AG10803 (cell line): ENCODE results near the gene ADM2.

ENCODE experiments used
- DNase-seq: peaks from one replicate; pipeline ENCODE4 v3.0.0; 2010; ENCODE audit warnings: low read depth
- H3K4me3 ChIP-seq: 2 replicates; pipeline ENCODE4 v1.5.1; 2011; ENCODE audit warnings: mild to moderate bottlenecking, low read length, control low read depth
- CTCF ChIP-seq: conservative IDR thresholded peaks from 2 replicates; pipeline ENCODE4 v1.5.1; 2011; ENCODE audit warnings: mild to moderate bottlenecking, low read length, control low read depth, inconsistent platforms

Gene ADM2

DNA sequence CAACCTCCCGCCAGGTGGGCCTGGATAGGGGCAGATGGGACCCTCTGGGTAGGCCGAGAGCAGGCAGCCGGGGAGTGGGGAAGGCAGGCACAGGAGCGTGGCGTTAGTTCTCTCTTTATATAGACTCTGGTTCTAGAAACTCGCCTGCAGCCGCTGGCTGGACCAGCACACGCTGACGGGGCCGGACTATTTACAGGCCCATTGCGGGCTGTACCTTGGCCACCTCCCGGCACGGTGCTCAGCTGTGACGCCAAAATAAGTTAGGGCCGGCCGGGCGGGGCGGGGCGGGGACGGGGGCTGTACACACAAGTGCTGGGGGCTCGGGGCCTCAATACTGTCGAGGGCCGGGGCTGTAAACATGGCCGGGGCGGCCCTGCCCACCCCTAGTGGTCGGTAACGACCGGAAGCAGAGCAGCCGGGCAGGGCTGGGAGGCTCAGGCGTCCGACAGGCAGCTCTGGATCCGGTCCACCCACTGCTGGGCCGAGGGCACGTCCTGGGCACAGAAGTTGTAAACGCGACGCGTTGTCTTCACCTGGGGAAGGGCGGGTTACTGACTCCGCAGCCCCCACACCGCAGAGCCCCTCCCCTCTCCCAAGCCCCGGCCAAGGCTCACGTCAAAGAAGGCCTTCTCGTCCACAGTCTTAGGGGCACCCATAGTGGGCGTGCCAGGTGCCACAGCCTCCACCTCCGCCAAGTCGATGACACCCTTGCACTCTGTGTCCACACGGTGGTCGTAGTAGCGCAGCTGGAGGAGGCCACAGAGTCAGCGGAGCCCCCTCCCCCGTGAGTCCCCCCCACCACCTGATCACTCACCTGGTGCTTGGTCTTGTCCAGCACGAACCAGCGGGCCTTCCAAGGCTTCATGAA, 34.4 kb upstream of the ADM2 start:
- no peak for DNase-seq
- TF ChIP-seq CTCF = no peak
- H3K4me3 ChIP-seq = no peak overlapping the region

DNA sequence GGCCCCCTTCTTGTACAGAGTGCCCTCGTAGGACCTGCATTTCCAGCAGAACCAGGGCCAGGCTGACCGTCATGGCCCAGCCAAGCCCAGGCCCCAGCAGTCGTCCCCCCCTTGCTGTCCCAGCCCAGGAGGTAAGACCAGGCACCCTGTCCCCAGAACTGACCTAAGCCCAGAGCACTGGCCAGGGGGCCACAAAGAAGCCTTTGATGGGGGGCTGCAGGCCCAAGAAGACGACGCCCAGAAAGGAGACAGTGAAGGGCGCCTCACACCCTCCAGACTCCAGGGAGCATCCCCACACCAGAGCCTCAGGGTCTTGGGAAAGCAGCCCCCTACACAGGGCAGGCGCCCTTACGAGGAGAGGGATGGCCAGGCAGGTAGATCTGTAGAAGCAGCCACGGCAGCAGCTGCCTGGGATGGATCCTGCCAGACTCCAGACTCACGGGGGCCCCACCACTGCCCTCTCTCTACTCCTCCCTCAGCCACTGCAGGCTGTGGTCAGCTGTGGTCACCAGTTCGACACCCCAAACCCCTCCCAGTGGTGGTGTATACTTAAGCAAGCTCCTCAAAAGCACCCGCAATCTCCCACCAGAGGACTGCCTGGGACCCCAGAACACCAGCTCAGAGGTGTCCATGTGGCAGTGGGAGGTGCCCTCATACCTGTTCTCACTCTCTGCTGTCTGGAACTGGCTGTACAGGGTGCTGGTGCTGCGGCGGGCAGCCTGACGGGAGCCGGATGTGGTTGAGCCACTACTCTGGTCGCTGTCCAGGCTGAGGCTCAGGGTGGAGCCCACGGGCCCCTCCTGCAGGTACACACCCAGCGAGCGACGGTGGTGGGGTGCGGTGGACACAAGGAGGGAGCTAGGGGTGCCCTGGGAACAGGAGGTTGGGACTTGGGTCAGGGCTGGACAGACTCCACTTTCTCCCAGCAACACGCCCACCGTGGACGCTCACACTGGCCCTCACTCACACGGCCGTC, 33.5 kb upstream of the ADM2 start:
- no peak for DNase-seq
- H3K4me3 ChIP-seq = no peak overlapping the region
- TF ChIP-seq CTCF = no peak

DNA sequence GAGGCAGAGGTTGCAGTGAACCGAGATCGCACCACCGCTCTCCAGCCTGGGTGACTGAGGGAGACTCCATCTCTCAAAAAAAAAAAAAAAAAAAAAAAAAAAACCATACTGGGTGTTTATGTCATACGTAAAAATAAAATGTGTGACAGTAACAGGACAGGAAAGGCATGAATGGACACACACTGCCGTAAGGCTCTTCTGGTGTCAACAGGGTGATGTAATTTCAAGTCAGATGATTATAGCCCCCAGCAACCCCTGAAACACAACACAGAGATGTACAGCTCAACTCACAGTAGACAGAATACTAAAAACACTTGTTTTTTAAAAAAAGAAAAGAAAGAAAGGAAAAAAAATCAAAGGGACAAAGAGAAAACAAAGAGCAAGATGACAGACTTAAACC, 28.7 kb upstream of the ADM2 start:
- no peak for TF ChIP-seq CTCF
- H3K4me3 ChIP-seq = no peak overlapping the region
- no peak for DNase-seq

DNA sequence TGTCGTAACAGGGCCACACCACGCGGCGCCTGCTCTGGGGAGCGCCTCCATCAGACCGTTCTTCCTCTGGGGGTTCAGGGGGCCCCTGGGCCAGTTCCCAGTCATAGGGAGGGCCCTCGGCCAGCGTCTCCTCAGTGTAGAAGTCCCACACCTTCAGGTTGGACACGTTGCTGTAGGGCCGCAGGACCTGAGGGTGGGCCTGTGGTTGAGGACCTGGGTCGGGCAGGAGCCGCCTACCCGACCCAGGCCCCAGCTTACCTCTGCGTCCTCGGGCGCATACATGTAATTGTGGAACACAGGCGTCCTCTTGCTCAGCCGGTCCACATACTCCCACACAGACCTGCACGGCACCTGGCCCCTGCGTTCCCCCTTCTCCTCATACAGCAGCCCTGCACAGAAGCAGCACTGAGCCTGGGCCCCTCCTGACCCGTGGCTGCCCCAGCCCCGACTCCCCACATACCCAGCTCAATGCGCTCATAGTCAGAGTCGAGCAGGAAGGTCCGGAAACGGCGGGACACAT, 26.7 kb upstream of the ADM2 start:
- DNase-seq = no peak
- no peak overlapping the region for H3K4me3 ChIP-seq
- no peak for TF ChIP-seq CTCF

DNA sequence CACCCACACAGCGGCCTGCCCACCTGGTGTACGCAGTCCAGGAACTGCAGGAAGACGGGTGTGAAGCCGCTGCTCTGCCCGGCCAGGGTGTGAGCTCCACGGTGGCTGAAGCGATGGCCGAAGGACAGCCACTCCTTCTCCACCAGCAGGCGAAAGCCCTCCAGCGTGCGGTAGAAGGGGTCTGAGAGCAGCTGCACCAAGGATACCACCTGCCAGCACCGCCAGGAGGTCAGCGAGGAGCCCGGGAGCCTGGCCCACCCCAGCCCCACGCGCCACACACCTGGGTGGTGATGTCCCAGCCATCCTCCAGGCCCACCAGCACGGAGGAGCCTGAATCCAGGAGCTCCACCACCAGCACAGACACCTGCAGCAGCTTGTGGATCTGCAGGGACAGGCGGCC, 26.1 kb upstream of the ADM2 start:
- no peak for TF ChIP-seq CTCF
- no peak overlapping the region for H3K4me3 ChIP-seq
- no peak for DNase-seq

DNA sequence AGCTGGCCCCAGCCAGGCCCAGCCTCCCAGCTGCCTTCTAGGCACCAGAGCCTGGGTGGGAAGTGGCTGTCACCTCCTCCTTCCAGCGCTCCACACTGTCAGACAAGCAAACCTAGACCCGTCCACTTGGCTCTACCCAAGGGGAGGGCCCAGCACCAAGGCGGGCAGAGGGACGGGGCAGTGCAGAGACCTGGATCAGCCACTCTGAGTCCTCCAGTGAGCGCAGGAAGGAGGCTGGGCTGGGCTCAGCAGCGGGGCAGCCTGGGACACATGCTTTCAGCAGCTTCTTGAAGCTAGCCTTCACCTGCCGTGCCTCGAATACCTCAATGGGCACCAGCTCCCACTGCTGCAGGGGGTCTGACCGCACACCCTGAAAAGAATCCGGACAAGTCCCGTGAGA, 25.3 kb upstream of the ADM2 start:
- DNase-seq = no peak
- H3K4me3 ChIP-seq = no peak overlapping the region
- TF ChIP-seq CTCF = no peak
